NCI-H524 treated with DMSO at 0.1 percent for 48 hours (cell line): ENCODE measurements around the gene ANXA6.

Source experiments
- DNase-seq: peaks from one replicate; lab custom pipeline; 2025; lab: John Stamatoyannopoulos, UW

The ANXA6 gene

GRCh38 chr5:151151793-151152192, 5.8 kb downstream of the ANXA6 start:
- no peak for DNase-seq

DNA sequence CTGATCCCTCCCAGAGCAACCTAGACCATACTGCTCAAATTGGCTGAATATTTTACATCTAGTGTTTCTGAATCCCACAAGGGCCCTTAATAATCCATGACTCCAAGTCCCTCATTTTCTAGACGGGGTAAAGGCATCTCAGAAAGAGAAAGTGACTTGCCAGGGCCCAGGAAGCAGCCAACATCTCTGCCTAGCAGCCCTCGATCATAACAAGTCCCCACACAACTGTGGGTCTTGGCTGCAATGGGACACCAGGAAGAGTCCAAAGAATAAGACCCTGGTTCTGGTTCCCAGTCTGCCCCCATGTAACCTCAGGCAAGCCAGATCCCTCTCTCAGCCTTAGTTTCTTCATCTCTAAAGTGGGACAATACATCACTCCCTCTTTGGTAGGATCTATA, 6.3 kb downstream of the ANXA6 start:
- no peak for DNase-seq

DNA sequence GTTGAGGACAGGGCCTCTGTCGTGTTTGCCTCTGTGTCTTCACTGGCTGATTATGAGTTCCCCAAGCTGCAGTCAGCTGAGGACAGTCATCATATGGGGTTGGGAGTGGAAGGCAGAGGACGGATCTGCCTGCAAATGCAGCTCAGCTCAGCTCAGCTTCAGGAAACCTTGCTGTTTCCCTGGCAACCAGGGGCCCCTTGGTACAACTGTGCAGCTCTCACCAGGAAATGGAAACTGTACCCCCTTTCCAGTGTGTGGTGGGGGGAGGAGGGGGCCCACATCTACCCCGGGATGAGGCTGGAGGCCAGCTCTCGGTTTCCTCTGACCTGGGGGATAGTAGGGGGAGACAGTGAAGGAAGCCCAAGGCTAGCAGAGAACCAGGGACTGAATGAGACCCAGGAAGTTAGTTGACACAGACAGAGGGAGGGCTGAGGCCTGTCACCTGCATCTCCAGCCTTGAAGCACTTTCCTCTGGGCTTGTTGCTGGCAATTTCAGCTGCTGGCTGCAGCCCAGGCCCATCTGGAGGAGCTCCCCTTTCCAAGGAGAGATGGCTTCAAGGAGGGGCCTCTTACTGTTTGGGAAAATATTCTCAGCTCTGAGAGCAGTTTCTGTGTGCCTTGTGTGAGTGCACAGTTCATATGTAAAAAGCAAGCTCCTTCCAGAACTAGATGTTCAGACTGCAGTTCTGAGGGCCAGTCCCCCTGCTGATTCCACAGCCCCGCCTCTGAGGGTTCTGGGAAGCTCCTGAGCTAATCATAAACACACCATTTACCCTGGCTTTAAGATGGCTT, 6.9 kb downstream of the ANXA6 start:
- DNase-seq: no peak

DNA sequence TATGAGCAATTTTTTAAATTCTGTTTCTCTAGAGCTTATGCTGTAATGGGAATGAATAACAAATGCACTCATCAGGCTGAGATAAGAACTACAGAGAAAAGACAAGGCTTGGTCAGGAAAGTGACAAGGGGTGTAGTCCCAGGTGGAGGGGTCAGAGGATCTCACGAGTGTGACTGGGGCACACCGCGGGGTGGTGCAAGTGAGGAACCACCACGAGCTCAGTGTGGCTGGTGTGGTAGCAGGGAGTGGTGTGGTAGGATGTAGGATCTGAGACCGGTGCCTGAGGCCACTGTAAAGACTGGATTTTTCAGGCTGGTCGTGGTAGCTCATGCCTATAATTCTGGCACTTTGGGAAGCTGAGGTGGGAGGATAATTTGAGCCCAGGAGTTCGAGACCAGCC, 9.0 kb downstream of the ANXA6 start:
- DNase-seq: no peak

DNA sequence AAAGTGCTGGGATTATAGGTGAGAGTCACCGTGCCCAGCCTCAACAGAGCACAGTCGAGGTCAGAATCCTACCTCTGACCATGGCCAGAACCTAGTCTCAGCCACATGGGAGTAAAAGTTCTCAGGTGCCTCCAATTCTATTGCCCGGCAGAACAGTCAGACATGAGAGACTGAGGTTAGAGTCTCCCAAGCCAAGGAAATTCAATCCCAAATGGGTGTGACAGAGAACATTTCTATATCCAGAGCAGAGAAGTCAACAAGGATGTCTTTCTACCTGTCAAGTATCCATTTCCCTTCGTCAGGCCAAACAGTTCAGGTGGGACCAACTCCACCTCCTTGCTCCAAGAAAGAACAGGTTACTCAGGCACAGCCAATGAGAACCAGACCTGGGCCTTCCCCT, 10.5 kb downstream of the ANXA6 start:
- DNase-seq: no peak

DNA sequence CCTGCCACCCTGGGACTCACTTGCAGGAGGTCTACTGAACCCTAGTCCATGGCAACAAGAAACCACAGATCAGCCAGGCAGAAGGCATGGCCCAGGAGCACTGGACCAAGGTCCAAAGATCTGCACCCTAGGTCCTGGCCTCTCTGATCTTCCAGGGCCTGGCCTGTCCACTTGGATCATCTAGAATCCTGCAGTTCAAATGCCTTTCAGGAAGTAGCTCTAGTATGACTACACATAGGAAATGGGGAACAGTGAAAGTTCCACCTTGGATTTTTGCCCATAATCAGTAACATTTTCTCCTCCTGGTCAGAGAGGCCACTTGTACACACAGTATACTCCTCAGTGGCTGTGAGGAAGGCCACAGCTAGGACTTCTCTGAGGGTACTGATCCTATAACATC, 11.5 kb downstream of the ANXA6 start:
- no peak for DNase-seq

GRCh38 chr5:151144922-151145321, 12.7 kb downstream of the ANXA6 start:
- DNase-seq: no peak

DNA sequence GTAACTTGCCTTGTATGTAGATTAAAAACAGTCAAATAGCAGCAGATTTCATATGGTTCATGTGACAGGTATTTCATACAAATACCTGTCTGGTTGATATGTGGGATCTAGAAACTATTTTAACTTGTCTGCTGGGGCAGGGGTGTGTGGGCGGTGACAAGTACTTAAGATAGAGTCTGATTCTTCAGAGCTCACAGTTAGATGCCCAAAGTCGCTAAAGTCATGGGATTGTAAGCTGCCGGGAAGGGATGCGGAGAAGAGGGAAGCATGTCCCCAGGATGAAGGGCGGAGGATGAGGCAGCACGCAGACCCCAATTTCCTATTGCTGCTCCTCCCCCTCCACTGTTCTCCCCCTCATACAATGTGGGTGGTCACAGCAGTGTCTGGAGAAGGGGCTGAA, 13.3 kb downstream of the ANXA6 start:
- DNase-seq: no peak

GRCh38 chr5:151143645-151144044, 13.9 kb downstream of the ANXA6 start:
- DNase-seq: no peak

- no peak for DNase-seq
These were observed 14.6 kb downstream of the ANXA6 start for GRCh38 chr5:151142933-151143332.

DNA sequence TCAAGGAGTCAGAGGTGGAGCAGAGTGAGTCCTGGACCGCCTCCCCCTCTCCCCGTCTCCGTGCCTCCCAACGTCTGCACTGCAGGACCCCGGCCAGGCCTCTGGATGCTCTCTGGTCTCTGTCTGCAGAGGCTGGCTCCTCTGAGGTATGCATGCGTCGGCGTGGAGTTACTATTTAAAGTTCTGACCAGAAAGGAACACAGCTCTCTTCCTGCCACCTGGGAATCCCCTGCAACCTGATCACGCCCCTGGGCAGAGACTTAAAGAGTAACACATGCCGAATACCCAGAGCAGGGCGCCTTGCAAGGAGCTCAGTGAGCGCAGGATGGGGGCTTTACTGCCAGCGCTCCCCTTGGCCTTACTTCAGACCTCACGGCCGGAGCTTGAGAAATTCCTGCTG, 16.0 kb downstream of the ANXA6 start:
- no peak for DNase-seq

- no peak for DNase-seq
These were observed 16.7 kb downstream of the ANXA6 start for GRCh38 chr5:151140686-151141459.

DNA sequence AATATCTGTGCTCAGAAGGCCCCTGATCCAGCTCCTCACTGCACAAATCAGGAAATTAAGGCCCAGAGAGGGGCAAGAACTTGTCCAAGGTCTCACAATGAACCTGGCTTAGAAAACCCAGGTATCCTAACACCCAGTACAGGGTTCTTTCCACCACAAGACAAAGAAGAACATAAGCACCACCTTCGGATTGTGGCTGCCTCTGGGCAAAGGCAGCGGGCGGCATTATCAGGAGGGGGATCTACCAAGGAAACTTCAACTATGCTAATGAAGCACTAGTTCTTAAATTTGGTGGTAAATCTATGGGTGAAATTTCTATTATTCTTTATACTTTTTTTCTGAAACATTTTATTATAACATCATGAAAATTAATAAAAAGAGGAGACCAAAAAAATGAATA, 17.9 kb downstream of the ANXA6 start:
- DNase-seq: no peak

GRCh38 chr5:151139015-151139414, 18.6 kb downstream of the ANXA6 start:
- no peak for DNase-seq

DNA sequence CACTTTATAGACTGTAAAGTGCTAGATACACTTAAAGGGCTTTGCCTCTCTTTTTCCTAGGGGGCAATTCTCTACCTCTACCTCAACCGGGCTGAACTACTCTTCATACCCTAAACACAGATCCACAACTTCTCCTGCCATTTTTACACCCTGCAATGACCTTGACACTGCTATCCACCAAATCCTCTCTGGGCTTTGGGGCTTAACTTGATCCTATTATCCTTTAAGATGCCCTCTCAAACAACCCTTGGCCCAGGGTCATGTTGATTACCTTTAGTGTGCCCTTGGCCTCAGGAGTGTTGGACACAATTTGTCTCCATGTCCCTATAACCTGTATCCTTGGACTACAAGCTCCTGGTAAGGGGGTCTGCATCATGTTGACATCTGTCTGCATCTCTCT, 19.5 kb downstream of the ANXA6 start:
- DNase-seq: no peak

DNA sequence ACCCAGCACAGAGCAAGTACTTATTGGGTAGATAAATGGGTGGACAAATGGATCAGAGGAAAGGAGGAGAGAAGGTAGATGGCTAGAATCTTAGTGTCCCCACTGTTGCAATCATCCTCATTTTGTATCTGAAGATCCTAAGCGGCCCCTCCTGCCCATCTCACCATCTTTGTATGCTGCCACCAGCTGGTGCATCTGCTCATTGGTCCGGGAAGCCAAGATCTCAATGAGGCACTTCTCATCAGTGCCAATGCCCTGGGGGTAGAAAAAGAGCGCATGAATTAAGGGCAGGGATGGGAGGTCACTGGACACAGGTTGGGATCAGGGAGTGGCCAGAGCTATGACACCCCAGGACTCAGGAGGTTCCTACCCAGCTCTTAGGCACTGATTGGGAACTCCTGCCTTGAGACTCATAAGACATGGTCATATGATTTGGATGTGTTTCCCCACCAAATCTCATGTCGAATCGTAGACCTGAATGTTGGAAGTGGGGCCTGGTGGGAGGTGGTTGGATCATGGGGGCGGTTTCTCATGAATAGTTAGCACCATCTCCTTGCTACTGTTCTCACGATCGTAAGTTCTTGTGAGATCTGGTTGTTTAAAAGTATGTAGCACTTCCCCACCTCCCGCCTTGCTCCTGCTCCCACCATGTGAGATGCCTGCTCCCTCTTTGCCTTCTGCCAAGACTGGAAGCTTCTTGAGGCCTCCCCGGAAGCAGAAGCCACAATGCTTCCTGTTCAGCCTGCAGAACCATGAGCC, 20.3 kb downstream of the ANXA6 start:
- DNase-seq: no peak

- DNase-seq: no peak
These were observed 23.4 kb downstream of the ANXA6 start for GRCh38 chr5:151134228-151134627.

- DNase-seq: no peak
These were observed 24.6 kb downstream of the ANXA6 start for GRCh38 chr5:151132963-151133362.

DNA sequence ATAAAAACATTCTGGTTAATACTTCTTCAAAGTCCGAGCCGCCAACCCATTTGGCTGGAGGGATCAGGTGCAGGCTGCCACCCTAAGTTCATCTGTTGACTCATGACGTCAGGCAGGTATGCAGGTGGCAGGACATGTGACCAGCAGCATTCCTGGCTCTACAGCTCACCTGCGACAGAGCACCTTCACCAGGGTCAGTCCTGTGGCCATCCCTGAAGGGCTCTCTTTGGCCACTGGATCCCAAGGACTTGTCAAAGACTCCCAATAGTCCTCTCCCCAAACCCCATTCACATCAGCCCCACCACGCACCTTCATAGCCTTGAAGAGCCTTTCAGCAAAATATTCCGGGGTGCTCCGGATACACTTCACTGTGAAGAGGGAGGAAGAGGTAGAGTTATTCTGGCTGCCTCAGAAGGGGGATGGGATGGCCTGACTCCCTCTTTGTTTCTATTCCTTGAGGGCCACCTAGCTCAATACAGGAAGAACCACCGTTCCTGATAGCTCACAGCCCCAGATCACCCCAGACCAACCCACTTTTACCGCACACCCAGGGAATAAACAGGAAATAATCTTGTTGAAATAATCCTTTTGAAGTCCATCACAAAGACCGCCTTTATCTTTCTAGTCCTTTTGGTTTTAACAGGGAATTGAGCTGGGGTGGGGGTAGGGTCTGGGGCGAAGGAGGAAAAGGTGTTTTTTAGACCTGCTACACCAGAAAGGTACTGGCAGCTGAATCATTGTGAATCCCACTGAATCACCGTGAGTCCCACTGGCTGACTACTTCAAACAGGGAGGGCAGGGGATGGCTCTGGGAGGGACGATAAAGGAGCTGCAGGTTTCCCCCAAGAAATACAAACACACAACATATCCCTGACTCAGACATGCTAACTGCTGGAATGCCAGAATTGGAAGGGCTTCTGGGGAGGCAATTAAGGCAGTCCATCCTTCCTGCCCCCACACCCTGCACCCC, 26.4 kb downstream of the ANXA6 start:
- DNase-seq: no peak

DNA sequence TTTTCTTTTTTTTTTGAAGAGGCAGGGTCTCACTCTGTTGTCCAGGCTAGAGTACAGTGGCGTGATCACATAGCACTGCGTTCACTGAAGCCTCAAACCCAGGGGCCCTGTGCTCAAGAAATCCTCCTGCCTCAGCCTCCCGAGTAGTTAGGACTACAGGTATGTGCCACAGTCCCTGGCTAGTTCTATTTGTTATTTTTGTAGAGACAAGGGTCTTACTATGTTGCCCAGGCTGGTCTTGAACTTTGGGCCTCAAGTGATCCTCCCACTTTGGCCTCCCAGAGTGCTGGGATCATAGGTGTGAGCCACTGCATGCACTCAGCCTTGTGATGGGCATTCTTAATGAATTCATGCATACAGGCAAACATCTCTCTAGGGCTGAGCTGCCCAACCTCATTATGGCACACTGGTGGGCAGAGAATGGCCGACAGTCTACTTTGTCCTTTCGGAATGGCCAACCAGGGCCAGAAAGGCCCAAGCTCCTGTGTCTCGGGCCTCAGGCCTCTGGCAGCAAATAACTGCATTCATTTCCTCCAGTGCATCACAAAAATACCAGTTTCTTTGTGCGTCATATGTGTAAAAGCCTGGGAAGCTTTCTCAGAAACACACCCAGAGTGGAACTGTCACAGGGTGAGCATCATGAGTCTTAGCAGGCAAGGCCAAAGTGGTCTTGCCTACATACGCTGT, 27.2 kb downstream of the ANXA6 start:
- no peak for DNase-seq

DNA sequence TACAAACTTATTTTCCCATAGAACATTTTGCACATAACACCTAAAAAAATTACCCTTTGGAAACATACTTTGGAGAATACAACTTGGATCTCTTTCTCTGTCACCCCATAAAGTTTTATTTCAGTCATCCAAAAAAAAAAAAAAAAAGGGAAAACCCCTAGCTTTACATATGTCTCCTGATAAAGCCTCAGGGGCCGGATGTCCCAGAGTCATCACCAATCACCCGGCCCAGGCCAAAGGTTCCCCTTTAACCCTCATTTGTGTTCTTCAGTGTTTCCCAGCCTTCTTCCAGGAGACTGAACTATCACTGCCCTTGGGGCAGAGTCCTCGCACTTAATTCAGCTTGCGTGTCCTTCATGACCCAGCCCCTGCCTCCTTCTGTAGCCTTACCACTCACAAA, 28.8 kb downstream of the ANXA6 start:
- no peak for DNase-seq
